GM18870 (cell line): ENCODE results near the gene SLC37A1.
"Not testable (repeated sequence)": the region's sequence is repeated elsewhere in the genome, so short reads cannot be mapped to it uniquely, and the experiment has no call there.

ENCODE experiments used
- ATAC-seq: cut with Tn5 transposase; IDR thresholded peaks from one replicate; pipeline ENCODE4 v1.9.1; 2021; ENCODE audit warnings: moderate library complexity; ENCODE audit not compliant: unreplicated experiment

SLC37A1 gene

DNA sequence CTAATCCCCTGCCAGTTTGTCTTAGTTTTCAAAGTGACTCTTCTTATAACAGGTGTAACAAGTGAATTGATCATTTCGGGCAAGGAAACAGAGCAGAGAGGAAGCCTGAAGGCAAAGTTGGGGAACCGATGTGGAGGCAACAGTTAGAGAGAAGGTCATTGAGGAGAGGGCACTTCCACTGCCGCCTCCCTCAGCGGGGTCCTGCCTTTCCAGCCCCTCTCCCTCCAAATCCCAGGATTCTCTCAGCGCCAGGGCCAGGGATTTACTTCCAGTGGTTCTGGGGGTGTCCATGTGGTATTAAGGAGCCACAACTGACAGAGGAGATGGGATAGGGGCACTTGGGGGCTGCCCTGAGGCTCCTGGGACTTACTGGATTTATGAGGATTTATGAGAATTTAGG is 100.1 kb downstream of the SLC37A1 start:
- no peak for ATAC-seq

DNA sequence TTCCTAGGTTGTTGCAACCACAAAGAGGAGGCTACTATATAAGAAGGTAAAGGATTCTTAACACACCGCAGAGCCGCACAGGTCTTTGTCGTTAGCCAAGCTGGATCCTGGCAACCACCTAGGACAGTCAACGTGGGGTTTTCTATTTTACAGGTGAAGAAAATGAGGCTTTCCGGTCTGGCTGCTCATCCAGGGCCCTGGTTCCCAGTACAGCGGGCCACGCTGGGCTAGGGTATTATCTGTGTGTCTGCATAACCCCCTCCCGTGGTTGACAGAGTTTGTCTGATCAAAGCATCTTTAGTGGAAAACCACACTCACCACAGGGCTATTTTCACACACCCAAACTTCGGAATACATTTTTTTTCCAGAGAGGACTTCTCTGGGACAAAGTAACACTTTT is 100.7 kb downstream of the SLC37A1 start:
- no peak for ATAC-seq

DNA sequence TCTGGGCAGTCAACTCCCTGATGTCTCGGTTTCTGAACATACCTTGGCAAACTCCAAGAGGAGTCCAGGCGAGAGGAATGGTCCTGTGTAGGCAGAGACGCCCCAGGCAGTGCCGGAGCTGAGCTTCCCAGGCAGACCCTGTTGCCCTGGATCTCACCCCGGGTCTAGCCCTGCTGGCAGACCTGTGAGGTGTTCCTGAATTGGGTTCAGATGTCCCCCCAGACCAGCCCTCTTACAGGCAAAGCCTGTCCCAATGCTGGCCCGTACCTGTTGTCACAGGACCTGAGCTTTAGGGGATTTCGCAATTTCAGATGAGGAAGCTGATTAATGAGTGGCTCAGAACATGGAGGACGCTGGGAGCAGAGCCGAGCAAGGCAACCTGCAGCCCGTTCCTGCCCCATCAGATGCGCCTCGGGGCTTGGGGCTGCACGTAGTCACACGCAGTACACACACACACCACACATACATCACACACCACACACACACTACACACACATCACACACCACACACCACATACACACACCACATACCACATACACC is 101.2 kb downstream of the SLC37A1 start:
- no peak for ATAC-seq

DNA sequence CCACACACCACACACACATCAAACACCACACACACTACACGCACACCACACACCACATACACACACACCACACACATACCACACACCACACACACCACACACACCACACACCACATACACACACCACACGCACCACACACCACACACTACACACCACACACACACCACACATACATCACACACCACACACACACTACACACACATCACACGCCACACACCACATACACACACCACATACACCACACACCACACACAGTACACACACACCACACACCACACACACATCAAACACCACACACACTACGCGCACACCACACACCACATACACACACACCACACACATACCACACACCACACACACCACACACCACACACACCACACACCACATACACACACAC is 101.7 kb downstream of the SLC37A1 start:
- not testable (repeated sequence) for ATAC-seq

DNA sequence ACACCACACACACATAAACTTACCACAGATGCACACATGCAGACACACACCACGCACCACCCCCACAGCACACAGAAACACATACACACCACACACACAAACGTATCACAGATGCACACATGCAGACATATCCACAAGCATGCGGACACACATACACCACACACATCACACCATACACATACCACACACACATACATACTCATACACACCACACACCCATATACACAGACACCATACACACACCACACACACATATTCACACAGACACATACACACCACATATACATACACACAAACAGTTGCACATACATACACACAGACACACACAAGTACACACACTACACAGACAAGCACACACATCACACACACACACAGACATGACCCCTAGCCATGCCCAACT is 102.3 kb downstream of the SLC37A1 start:
- ATAC-seq: no peak

DNA sequence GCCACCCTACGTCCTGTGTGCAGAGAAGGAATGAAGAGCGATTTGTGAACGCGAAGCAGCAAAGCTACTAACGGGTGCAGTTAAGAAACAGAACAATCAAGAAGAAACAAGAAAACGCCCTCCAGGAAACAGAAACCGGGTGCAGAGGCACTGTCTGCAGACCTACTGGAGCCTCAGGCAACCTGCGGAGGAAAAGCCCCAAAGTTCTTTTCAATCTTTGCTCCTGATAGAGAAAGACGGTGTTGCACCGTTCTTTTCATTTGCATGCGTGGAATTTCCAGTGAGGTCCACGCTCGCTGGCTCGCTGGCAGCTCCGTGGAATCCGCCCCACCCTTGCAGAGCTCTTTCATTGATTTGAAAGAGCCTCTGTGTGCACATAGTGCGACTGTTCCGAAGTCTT is 102.8 kb downstream of the SLC37A1 start:
- no peak for ATAC-seq

DNA sequence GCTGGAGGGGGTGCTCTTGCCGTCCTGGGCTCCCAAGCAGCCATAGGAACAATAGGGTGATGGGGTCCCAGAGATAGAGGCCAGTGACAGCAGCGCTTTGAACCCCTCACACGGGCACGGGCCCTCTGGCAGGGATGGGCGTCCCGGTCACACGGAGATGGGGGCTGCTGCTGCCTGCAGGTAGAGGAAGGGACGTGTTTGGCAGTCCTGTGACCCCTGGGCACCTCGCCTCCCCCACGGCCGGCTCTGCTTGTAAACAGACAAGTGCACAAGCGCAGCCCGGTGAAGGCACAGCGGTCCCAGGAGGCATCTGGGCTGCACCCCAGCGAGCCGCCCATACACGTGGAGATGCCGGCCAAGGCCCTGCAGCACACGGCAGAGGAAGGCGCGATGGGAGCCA is 103.3 kb downstream of the SLC37A1 start:
- no peak for ATAC-seq

DNA sequence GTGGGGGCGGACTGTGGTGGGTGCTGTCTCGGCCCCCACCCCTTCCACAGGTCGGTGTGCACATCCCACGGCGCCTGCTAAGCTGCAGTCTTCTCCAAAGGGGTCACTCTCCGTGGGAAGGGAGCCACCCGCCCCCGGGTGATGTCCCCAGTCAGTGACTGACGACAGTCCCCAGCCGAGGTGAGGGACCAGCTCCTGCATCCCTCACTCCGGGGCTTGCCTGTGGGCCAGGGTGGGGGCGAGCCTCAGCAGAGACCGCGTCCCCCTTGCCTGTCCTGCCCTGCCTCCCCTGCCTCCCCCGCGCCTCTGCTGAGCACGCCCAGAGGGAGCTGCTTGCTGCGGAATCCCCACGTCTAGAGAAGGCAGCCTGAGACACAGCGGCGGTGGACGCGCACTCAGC is 103.8 kb downstream of the SLC37A1 start:
- ATAC-seq: no peak

DNA sequence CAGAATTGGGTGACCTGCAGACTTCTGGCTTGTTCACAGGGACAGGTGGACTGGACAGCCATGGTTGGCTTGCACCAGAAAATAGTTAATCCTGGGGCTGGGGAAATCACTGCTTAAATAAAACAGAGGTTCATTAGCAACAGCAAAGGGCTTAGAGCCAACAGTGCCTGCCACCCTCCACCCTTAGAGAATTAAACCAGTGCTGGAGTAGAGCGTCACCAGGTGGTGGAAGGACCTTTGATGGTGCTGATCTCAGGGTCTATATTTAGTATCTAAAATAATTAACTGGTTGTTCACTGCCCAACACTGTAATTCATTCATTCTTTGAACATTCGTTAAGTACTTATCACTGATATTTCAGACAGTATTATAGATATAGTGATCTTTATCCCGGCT is 105.1 kb downstream of the SLC37A1 start:
- ATAC-seq: no peak

DNA sequence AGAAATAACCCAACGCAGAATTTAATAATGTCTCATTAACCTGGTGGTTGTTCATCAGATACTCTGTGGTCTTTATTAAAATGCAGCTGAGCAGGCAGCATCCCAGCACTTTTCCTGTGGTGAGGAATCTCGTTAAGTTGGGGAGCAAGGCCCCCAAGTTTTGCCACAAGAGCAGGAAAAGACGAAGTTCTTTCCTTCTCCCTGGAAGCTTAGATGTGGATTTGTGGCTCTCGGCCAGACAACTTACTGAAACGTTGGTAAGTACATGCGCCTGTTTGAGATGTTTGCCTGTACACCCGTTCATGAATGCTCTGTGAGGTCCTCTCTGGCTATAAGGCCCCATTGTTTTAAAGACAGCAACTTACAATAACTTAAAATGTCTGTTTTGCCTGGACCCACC is 105.5 kb downstream of the SLC37A1 start:
- no peak for ATAC-seq

DNA sequence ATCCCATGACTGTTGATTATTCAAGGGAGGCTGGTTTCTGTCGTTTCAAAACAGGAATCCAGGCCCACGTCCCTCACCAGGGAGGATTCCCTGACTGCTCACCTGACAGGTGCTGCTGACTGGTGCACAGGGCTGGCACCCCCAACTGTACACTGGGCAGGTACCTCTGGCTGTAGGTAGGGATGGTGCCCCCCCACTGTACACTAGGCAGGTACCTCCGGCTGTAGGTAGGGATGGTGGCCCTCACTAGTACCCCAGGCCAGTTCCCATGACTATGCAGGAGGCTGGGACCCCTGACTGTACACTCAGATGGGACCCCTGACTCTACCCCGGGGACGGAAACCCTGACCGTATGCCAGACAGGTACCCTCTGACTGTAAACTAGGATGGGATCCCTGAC is 106.2 kb downstream of the SLC37A1 start:
- ATAC-seq: no peak

DNA sequence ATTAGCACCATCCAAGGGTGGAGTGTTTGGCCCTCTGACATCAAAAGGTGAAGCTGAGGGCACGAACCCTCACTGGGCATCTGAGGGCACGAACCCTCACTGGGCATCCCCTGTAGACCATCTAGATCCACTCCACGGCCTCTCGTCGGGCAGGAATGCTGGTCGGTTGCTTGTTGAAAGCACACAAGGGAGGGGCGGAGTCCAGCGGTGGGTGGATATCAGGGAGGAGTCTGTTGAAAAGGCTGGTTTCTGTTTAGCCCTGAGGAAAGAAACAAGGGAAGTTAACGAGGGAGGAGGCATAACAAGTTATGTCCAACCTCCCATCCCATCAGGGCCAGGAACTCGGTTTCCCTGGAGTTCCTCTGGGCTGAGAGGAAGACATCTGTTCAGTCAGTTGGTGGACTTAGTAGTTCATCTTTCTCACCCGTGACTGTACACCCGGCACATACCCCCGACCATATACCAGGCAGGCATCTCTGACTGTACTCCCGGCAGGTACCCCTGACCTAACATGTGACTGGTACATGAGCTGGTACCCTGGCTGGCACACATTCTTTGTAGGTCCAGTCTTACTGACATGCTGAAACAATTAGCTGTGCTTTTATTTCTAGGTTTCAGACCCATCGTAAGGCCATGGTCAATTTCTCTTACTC is 107.6 kb downstream of the SLC37A1 start:
- no peak for ATAC-seq

DNA sequence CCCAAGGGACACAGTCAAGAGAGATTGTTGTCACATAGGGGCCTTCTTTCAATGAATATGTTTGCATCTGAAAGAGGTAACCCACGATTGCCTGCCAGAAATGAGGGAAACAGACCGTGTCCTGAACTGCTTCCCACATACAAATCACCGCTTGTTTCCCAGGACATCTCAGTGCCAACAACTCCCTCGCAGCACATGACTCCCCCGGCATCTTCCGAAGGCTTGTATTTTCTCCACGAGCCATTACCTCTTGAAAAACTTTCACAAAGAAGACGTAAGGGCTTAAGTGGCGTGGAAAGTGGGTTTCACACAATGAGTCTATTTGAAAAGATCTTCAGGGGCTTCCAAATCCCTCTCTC is 108.1 kb downstream of the SLC37A1 start:
- no peak for ATAC-seq

DNA sequence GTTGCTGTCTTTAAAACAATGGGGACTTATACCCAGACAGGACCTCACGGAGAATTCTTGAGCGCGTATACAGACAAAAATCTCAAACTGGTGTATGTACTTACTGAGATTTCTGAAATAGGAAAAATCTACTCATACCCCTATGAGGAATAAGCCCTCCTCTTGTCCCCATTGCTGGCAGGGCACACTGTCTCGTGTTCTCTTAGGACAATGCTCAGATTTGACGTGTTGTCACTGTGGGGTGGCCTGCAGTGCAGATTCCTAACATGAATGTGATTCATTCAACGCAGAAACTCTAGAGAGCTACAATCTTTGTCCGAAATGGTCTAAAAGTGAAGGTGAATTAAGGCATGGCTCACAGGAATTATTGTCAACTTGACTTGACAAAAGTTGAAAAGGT is 108.6 kb downstream of the SLC37A1 start:
- no peak for ATAC-seq

DNA sequence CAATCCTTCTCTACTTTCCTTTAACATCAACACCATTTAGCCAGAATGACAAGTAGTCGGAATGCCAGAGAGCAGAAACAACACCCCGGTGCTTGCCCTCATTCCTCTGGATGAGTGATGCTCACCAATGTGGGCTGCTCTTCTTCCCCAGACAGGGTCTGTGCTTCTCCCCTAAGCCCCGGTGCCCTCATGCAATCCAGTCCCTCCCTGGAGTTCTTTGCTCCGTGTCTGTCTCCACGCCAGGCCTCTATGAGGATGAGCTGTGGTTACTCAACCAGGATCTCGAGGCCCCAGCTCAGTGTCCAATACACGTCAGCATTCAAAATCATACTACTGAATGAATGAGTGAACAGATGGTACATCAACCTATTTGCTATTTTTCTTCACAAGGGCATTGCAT is 110.0 kb downstream of the SLC37A1 start:
- ATAC-seq: no peak

DNA sequence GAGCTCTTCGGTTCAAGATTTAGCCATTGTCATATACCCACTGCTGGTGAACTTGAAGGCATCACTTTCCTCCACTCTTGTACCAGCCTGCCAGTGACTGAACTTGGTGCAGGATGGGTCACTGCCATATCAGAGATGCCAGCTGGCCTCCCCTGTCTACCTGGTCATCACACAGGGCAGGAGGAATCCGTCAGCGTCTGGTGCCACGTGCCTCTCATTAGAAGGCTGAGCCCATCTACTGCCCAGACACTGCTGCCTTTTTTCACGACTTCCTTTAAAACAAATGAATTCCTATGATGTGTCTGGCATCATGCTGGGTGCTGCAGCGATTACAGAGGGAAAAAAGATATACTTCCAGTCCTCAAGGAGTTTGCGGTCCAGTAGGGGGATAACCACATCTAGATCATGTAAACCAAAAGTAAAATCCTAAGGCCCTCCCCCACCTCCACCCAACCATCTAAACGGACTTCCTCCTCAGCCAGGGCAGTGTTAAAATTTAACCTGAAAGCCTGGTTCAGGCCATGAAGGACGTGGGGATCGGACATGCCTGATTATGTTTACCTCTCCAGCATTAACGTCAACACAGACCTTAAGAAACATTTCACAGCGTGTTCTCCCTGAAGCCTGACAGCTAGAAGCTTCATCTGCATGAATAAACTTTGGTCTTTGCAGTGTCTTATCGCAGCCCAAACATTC is 110.6 kb downstream of the SLC37A1 start:
- no peak for ATAC-seq

DNA sequence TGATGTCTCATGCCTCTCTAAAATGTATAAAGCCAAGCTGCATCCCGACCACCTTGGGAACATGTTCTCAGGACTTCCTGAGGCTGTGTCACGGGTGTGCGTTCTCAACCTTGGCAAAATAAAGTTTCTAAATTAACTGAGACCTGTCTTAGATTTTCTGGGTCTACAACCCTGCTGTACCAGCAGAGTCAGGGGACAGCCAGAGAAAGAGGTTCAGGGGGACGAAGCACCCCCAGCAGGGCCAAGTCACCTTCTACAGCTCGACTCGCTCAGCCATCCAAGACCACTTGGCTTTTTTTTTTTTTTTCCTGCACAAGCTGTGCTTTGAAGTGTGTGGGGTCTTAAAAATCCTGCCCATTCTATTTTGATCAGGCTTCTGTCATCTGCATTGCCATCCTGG is 111.3 kb downstream of the SLC37A1 start:
- ATAC-seq: no peak

DNA sequence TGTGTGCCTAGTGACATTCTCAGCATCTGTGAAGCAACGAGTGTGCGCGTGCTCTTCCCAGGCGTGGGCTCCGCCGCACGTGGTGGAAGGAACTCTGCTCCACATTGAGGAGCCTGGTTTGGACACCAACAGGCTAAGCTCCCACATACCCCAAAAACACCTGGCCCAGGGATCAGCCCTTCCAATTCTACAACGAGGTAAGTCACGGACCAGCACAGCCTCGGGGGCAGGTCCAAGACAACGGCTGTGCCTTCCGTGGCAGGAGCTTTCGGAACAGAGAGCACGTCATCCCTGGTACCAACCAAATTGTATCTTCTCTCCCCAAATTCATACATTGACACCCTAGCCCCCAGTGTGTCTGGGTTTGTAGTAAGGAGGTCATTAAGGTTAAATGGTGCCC is 112.5 kb downstream of the SLC37A1 start:
- ATAC-seq: no peak

DNA sequence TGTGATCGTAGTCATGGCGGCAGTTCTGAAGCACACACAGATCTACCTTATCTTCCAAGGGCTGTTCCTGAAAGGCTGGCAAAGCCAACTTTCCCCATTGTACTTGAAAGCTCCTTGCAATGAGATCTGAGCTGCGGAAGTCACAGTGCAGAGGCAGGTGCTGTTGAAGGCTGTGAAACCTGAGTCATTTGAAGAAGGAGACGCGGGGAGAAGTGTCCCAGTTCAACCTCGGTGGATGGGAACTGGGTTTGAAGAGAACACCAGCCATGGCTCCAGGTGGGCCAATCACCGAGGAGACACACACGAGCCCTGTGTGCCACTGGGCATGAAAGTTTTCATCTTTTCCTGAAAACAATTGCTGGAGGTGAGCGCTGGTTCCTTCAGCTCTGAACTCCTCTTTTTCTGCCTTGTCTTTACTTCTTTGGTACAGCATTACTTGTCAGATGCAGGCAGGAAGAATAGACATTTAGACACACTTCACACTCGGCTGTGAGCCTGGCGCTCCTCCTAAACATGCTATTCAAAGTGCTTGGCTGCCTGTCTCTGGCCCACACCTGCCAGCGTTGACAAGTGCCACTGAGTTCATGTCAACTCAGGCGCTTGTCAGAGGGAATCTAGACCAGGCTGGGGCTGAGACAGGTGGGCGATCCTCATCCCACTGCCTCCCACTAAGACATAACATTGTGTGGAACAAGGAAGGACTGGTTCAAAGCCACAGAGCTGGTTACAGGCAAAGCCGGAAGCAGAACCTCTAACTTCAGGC is 114.1 kb downstream of the SLC37A1 start:
- no peak for ATAC-seq

DNA sequence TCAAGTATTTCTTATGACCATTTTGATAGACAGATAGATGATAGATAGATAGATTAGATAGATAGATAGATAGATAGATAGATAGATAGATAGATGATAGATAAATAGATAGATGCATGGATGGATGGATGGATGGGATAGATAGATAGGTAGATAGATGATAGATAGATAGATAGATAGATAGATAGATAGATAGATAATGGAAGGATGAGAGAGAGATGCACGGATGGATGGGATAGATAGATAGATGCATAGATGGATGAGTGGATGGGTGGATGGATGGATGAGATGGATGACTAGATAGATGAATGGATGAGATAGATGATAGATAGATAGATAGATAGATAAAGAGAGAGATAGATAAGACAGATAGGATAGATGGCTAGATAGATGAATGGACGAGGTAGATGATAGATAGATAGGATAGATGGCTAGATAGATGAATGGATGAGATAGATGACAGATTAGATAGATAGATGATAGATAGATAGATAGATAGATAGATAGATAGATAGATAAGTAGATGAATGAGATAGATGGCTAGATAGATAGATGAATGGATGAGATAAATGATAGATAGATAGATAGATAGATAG is 114.9 kb downstream of the SLC37A1 start:
- not testable (repeated sequence) for ATAC-seq

DNA sequence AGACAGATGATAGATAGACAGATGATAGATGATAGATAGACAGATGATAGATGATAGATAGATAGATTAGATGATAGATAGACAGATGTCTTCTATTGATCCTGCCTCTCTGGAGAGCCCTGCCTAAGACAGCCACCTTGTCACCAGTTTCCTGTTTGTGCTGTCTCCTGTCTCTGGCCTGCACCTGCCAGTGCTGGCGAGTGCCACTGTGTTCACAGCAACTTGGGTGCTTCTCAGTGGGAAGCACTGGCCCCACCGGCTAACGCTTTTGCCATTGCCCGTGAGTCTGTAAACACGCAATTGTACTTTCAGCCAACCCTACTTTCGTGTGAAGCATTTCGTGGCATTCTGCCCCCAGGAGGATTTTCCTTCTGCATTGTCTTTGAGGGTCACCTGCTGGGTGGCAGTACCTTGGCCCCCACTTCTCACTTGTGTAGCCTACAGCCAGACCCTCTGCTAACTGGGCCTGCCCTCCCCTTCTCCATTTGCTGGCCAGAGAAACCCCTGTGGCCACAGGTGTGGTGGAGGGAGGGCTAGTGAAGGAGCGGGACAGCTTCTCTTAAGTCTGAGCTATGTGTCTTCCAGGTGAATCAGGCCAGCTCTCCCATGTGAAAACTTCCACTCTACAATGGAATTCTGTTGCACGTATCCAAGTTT is 116.4 kb downstream of the SLC37A1 start:
- no peak for ATAC-seq
